ENCODE results near the gene TMEM134.

The TMEM134 gene

DNA sequence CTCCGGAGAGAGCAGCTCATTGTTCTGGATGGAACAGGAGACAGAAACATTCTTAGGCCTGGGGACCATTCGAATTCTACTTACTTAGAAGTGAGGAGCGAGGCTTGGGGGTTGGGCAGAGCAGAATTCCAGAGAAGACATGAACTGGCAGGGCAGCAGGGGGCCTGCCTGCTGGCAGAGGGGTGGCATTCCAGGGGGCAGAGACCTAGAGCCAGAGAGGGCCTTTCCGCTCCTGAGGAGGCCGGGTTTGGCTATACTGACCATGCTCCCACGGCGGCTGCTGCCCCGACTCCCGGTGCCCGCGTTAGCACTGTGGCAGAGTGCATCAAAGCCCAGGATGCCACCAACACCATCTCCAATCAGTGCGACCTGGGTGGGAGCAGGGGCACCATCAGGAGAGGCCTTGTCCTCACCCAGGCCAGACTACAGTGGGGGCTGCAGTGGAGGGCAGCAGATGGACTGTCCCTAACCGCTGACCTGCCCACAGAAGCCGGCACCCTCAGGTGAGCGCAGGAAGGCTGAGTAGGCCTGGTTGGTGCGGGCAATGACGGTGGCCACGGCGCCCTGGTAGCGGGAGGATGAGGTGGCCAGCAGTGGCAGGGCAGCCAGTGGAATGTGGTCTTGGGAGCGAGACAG, 28.7 kb upstream of the TMEM134 start:
- H3K9me3 ChIP-seq, result no peaks in the 10 kb centered on the region
- DNase-seq, result no peak
- no peaks in the 10 kb centered on the region; the same call in 1 of the 2 replicates for H3K36me3 ChIP-seq
- H3K4me3 ChIP-seq (ENCODE audit: low read depth, low read length), result no peak overlapping the region
- TF ChIP-seq, protein P1, sequence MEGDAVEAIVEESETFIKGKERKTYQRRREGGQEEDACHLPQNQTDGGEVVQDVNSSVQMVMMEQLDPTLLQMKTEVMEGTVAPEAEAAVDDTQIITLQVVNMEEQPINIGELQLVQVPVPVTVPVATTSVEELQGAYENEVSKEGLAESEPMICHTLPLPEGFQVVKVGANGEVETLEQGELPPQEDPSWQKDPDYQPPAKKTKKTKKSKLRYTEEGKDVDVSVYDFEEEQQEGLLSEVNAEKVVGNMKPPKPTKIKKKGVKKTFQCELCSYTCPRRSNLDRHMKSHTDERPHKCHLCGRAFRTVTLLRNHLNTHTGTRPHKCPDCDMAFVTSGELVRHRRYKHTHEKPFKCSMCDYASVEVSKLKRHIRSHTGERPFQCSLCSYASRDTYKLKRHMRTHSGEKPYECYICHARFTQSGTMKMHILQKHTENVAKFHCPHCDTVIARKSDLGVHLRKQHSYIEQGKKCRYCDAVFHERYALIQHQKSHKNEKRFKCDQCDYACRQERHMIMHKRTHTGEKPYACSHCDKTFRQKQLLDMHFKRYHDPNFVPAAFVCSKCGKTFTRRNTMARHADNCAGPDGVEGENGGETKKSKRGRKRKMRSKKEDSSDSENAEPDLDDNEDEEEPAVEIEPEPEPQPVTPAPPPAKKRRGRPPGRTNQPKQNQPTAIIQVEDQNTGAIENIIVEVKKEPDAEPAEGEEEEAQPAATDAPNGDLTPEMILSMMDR (IDR thresholded peaks at IDR 0.05; ENCODE audit: low read depth, low read length), result no peak
- H3K27me3 ChIP-seq, result no peaks in the 10 kb centered on the region
- H3K4me1 ChIP-seq, result no peaks in the 10 kb centered on the region

DNA sequence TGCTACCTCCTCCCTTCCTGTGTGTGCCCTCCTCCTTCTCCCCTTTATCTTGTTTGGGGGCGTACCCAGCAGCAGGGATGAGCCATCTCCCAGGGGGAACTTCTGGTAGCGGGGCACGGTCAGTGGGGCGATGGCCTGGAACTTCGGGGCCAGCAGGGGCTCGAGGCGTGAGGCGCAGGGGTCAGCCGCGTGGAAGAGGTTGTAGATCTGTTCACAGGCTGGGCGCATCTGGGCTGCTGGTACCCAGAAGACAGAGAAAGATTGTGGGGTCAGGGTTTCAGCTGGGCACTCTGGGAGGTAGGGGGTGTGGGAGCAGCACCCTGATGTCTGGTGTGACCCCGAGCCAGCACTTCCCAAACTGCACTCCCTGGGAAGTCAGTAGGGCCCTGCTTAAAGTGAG, 27.1 kb upstream of the TMEM134 start:
- peaks cover 3% of the 10 kb centered on the region; the same call in 1 of the 2 replicates for H3K36me3 ChIP-seq
- TF ChIP-seq, protein P1 (IDR thresholded peaks at IDR 0.05; ENCODE audit: low read depth, low read length), result no peak

DNA sequence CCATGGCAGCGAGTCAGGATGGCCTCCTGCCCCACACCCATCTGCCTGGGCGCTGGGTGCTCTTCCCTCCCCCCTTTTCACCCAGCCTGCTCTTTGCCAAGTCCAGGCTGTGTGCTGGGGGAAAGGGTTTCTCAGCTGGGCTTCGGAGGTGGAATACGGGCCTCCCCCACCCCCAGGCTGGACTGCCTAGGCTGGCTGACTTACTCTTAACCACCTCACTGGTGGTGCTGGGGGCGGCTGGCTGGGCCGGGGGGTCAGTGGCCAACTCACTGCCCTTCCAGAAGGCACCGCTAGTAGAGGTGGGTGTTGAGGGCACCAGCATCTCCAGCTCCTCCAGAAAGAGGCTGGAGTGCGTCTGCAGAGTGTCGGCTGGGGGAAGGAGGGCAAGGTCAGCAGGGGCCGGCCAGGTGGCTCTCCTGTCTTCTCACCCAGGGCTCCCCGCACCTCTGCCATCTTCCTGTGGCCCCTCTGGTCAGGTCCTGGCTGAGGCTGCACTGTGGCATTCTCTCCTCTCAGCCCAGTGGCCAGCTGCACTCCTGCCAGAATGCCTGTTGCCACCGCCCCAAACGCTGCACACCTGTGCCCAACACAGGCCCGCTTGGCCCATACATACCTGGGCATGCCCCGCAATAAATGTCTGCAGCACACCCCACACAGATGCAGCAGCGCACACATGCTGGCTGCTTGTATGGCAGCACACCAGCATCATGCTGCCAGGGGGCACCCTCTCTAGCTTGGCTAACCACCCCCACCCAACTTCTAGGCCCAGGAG, 26.4 kb upstream of the TMEM134 start:
- Histone ChIP-seq H3K4me1 (no peaks in the 10 kb centered on the region), H3K27me3 (no peaks in the 10 kb centered on the region), H3K4me3 (ENCODE audit: low read depth, low read length) (no peak overlapping the region), H3K36me3 (peaks cover 5% of the 10 kb centered on the region), H3K9me3 (no peaks in the 10 kb centered on the region)
- TF ChIP-seq, protein P1 (IDR thresholded peaks at IDR 0.05; ENCODE audit: low read depth, low read length), result no peak
- DNase-seq, result no peak

More for the DNA sequence above, 27.1 kb upstream of the TMEM134 start:
- Histone ChIP-seq H3K9me3 (no peaks in the 10 kb centered on the region), H3K27me3 (no peaks in the 10 kb centered on the region), H3K4me3 (ENCODE audit: low read depth, low read length) (no peak overlapping the region), H3K4me1 (no peaks in the 10 kb centered on the region)
- DNase-seq, result no peak

DNA sequence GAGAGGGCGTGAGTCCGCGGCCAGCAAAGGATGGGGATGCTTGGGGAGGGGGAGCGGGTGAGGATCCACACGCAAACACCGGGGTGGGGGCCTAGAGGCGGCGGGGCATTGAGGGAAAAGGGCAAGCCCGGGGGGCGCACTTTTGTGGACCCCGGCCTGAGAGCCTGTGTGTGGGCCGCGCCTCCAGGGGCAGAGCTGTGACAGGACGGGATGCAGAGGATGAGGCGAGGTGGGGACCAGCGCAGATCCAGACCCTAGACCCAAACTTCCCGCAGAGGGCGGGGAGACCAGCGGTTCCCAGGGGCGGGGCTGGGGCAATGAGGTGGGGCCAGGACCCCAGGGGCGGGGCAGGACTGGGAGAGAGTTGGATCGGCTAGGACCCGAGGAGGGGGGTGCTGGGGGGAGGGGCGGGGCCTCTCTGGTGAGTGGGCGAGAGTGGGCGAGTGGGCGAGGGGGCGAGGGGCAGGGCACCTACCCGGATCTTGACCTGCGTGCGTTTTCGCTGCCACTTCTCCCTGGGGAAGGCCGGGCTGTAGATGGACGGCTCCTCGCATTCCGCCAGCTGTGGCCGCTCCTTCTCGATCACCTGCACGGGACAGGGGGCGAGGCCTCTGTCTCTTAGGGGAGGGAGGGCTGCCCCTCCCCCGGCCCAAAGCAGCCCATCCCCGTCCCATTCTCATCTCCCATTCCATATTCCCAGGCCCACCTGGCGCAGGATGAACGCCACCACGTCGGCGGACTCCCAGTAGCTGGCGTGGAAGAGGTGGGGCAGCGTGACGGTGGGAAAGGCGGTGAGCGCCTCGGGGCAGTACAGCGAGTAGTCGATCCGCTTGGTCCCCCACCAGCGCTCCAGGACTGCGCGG, 25.6 kb upstream of the TMEM134 start:
- no peaks in the 10 kb centered on the region for H3K9me3 ChIP-seq
- DNase-seq, result no peak
- no peaks in the 10 kb centered on the region for H3K4me1 ChIP-seq
- no peaks in the 10 kb centered on the region for H3K27me3 ChIP-seq
- no peak overlapping the region for H3K4me3 ChIP-seq (ENCODE audit: low read depth, low read length)
- TF ChIP-seq, protein P1 (IDR thresholded peaks at IDR 0.05; ENCODE audit: low read depth, low read length), result no peak
- peaks cover 7% of the 10 kb centered on the region for H3K36me3 ChIP-seq

DNA sequence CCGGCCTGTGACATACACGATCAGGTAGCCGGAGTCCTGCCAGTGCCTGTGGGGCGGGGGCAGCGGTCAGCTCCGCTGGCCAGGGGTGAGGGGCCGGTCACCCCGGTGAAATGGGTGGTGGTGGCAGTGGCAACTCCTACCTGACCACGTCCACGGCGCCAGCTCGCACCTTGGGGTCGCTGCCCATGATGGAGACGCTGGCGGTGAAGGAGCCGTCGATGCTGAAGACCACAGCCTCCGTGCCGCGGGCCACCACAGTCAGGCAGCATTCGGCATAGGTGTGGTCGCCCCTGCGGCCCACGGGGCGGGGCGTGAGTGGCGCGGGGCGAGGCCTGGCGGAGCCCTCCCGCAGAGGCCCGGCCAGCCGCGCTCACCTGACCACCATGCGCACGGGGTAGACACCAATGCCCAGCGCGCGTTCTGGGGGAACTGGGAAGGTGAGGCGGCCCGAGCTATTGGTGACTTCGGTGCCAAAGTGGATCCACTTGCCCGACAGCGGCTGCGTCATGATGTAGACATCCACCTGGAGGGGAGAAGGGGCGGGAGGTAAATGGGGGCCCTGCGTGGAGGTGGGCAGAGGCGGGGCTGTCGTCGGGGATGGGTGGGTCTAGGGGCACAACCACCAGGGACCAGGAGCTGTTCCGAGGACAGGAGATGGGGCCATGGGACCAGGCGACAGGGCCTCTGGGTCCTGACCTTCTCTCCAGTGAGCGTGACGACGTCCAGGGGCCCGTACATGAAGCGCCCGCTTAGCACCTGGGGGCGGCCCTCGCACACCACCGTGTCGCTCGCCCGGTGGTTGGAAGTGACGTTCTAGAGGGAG, 24.7 kb upstream of the TMEM134 start:
- H3K4me1 ChIP-seq, result no peaks in the 10 kb centered on the region
- TF ChIP-seq, protein P1 (IDR thresholded peaks at IDR 0.05; ENCODE audit: low read depth, low read length), result no peak
- no peak overlapping the region for H3K4me3 ChIP-seq (ENCODE audit: low read depth, low read length)
- peaks cover 7% of the 10 kb centered on the region for H3K36me3 ChIP-seq
- no peaks in the 10 kb centered on the region for H3K9me3 ChIP-seq
- DNase-seq, result no peak
- H3K27me3 ChIP-seq, result no peaks in the 10 kb centered on the region

Measured in BE2C (cell line).